Colonic mucosa (tissue), 4 donors: ENCODE data around the gene CCDC110. TPM values are rescaled to one million over a fixed set of nuclear protein-coding genes. Genes with fewer than 3 reads are reported as not detected.
A peak's percentile ranks its signal among the peaks of the same experiment; 100 is the strongest.

Experiments
- DNase-seq: peaks from one replicate; pipeline ENCODE4 v3.0.0-alpha.2; 2020
- H3K27ac ChIP-seq: fragments of 200-600 bp; one replicate; pipeline ENCODE4 v1.8.0; 2021
- H3K27me3 ChIP-seq: fragments of 200-600 bp; one replicate; pipeline ENCODE4 v1.8.0; 2021
- H3K36me3 ChIP-seq: fragments of 200-600 bp; one replicate; pipeline ENCODE4 v1.8.0; 2021
- H3K4me1 ChIP-seq: fragments of 200-600 bp; one replicate; pipeline ENCODE4 v1.8.0; 2021; ENCODE audit warnings: mild to moderate bottlenecking
- H3K4me3 ChIP-seq: fragments of 200-600 bp; one replicate; pipeline ENCODE4 v1.8.0; 2021
- H3K9ac ChIP-seq, 2 donors: one replicate each; pipeline ENCODE4 v1.7.0; 2013; ENCODE audit warnings: control low read depth in 2 of 2, low read depth in 2 of 2, low read length in 2 of 2
- H3K9me3 ChIP-seq: fragments of 200-600 bp; one replicate; pipeline ENCODE4 v1.8.0; 2021
- CTCF ChIP-seq: fragments of 200-600 bp; IDR thresholded peaks from one replicate; pipeline ENCODE4 v1.8.0; 2022; ENCODE audit warnings: antibody characterized with exemption, mild to moderate bottlenecking
- intact Hi-C: fragments of 100-400 bp; cut with DNase I; formaldehyde crosslinking; loops from one replicate; pipeline ENCODE4 v1.14.1; 2022
- total RNA-seq, 2 donors: library from RNA; stranded (reverse); fragmentation: NEBNext Ultra II Directional in 1 of 2; extraction: Animal tissue kit (Norgen Biotek cat#: 25700) in 1 of 2; gene quantifications; one replicate each; pipeline ENCODE4 v1.2.1, GENCODE V29; 2021
- donor health status: healthy.
- donor health status: DM: no; HTN: no; CAD: no.
- donor health status: DM: no; HTN: no; CAD: no.

The CCDC110 gene
- total RNA-seq, 2 donors from 2014 or later, result 3.6 TPM

GRCh38 chr4:185506422-185506821 is 34.9 kb upstream of the CCDC110 start:
- intact Hi-C loops, result no loop called here
- Histone ChIP-seq H3K9me3 (no peaks in the 10 kb centered on the region), H3K9ac (no peak overlapping the region), H3K4me1 (no peaks in the 10 kb centered on the region), H3K27me3 (no peaks in the 10 kb centered on the region), H3K36me3 (no peaks in the 10 kb centered on the region), H3K27ac (no peak overlapping the region), H3K4me3 (no peak overlapping the region)
- no peak for DNase-seq
- TF ChIP-seq CTCF, result no peak

- Histone ChIP-seq H3K9me3 (no peaks in the 10 kb centered on the region), H3K4me3 (no peak overlapping the region), H3K4me1 (no peaks in the 10 kb centered on the region), H3K27ac (peak overlapping the region; percentile 22), H3K27me3 (no peaks in the 10 kb centered on the region), H3K36me3 (no peaks in the 10 kb centered on the region), H3K9ac (no peak overlapping the region)
- intact Hi-C loops, result no loop called here
- TF ChIP-seq CTCF, result no peak
- DNase-seq, result peak; percentile 77
Observed at GRCh38 chr4:185504098-185505047, 32.8 kb upstream of the CCDC110 start.

- intact Hi-C loops, result no loop called here
- Histone ChIP-seq H3K4me3 (no peak overlapping the region), H3K4me1 (no peaks in the 10 kb centered on the region), H3K9ac (no peak overlapping the region), H3K36me3 (no peaks in the 10 kb centered on the region), H3K9me3 (no peaks in the 10 kb centered on the region), H3K27ac (no peak overlapping the region), H3K27me3 (no peaks in the 10 kb centered on the region)
- TF ChIP-seq CTCF, result no peak
- DNase-seq, result no peak
Observed at GRCh38 chr4:185502386-185502785, 30.9 kb upstream of the CCDC110 start.

GRCh38 chr4:185500576-185500975 is 29.0 kb upstream of the CCDC110 start:
- Histone ChIP-seq H3K9me3 (no peaks in the 10 kb centered on the region), H3K27me3 (no peaks in the 10 kb centered on the region), H3K36me3 (no peaks in the 10 kb centered on the region), H3K4me3 (no peak overlapping the region), H3K9ac (no peak overlapping the region), H3K4me1 (no peaks in the 10 kb centered on the region), H3K27ac (no peak overlapping the region)
- TF ChIP-seq CTCF, result no peak
- no peak for DNase-seq
- intact Hi-C loops, result no loop called here

- no peaks in the 10 kb centered on the region for H3K27me3 ChIP-seq
- no peak for DNase-seq
- no peak overlapping the region for H3K4me3 ChIP-seq
- no peaks in the 10 kb centered on the region for H3K9me3 ChIP-seq
- H3K9ac ChIP-seq, result no peak overlapping the region
- TF ChIP-seq CTCF, result no peak
- no peak overlapping the region for H3K27ac ChIP-seq
- no peaks in the 10 kb centered on the region for H3K4me1 ChIP-seq
- intact Hi-C loops, result no loop called here
- H3K36me3 ChIP-seq, result no peaks in the 10 kb centered on the region
Observed at GRCh38 chr4:185500035-185500434, 28.5 kb upstream of the CCDC110 start.
